GM23338 (cell line): ENCODE results near the gene TPI1.
A peak's percentile ranks its signal among the peaks of the same experiment; 100 is the strongest.

Experiments
- CREB1 ChIP-seq: fragments of 250-450 bp; sonication (Bioruptor Pico); IDR thresholded peaks from 2 replicates; pipeline ENCODE4 v1.5.0; 2020; ENCODE audit warnings: low read depth, mild to moderate bottlenecking, moderate library complexity
- CTCF ChIP-seq, 2 experiments: fragments of 200-600 bp in 1 of 2; sonication (generic) in 1 of 2; conservative IDR thresholded peaks; 2 replicates each; pipeline versions ENCODE4 v1.5.1 to v1.6.1; 2016 to 2017; ENCODE audit warnings: antibody characterized with exemption in 2 of 2, low read depth in 2 of 2, mild to moderate bottlenecking in 2 of 2, moderate library complexity in 1 of 2

GRCh38 chr12:6828781-6829535 lies 38.4 kb upstream of the TPI1 start:
- no peak for TF ChIP-seq CTCF (conservative IDR thresholded peaks at IDR 0.05; ENCODE audit: low read depth in 2 of 2)
- TF ChIP-seq CREB1: peak; percentile 75
